Myometrial cell (primary cell): Measurements from ENCODE around the gene BEST1. TPM values are rescaled to one million over a fixed set of nuclear protein-coding genes. Genes with fewer than 3 reads are reported as not detected.

Source experiments
- total RNA-seq: library from RNA; depleted of rRNA; stranded (reverse); fragments of >200 nt; gene quantifications from 2 replicates; pipeline ENCODE4 v1.2.3, GENCODE V29; 2015

The BEST1 gene
- total RNA-seq, result 2.3 and 2.6 TPM in 2 replicates

GRCh38 chr11:61950035-61950547 is at the start of gene BEST1:
Gene BEST1, plus strand, starts transcription at chr11:61950351. Its CDS starts 1,456 bp downstream, at chr11:61951807.

DNA sequence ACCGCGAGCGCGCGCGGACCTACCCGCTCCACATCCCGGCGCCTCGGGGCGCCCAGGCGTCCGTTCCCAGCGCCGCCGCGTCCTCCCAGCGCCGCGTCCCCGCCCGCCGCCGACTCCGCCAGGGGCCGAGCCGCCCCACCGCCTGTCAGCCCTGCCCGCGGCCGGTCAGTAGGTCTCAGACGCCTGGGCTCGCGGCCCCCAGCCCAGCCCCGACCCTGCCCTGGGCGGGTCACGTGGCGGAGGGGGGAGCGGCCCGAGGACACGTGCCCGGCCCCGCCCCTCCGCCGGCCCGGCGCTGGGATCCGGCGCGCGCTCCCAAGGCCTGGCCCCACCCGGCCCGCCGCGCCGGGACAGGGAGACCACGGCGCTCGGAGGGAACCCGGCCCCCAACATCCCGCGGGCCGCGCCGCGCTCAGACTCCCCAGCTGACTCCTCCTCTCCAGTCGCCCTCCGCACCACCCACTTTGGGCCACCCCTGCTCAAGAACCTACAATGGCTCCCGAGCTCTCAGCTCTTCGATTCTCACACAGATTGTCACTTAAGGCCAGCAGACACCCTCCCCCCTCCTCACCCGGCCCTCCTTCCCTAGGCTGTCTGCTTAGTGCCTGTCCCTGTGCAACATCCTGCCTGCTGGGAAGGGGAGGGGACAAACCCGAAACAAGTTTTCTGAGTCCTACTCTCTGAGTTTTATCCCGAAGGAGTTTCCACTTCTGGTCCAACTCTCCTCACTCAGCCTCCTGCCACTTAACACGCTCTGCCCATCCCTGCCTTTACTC is 32.6 kb upstream of the BEST1 start, which contains the start of gene RAB3IL1:
Gene RAB3IL1, minus strand, starts transcription at position 233 of the 776 bp plus-strand sequence. Its CDS starts 199 bp downstream, at position 34.

DNA sequence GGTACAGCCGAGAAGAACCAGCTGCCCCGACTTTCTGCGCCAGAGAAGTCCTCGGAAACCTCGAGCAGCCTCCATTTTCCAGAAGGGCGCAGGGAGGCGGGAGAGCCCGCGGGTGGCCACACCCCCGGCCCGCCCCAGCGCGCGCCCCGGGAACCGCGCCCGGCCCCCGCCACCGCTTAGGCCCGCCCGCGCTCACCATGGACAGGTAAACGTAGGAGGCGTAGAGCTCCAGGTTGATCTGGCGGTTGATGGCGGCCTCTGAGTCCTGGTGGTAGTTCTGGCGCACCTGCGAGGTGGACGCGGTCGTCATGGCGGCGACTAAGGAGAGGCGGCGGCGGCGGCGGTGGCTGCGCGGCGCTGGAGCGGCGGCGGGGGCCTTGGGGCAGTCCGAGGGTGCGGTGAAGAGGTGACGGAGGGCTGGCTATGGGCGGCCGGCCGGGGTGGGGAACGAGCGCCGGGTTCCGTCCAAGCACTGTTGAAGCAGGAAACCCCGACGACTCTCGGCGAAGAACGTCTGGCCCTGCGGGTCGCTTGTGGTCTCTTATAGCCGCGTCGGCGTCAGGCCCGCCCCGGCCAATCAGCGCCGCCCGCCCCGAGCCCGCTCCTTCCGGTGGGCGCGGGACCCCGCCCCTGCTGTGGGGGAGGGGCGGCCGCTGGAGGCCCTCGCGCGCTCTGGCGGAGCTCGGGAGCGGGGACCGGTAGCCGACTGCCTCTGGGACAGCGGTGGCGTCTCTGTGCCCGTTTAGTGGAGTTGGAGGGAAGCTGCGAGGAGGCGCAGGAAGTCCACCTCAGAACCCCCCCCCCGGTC is 17.2 kb downstream of the BEST1 start, which contains the start of gene FTH1:
Gene FTH1, minus strand, starts transcription at position 519 of the 808 bp plus-strand sequence. Its CDS starts 209 bp downstream, at position 310.

Other genes starting within 250 kb of the BEST1 start
- 2.6 and 2.8 TPM in 2 replicates for gene MYRF, start 197.7 kb upstream of the BEST1 start, total RNA-seq
- 86.8 and 101 TPM in 2 replicates for gene TMEM258, start 157.8 kb upstream of the BEST1 start, total RNA-seq
- 24.8 and 30.8 TPM in 2 replicates for gene FEN1, start 157.4 kb upstream of the BEST1 start, total RNA-seq
- 201 and 205 TPM in 2 replicates for gene FADS1, start 133.3 kb upstream of the BEST1 start, total RNA-seq
- gene FADS2, start 122.1 kb upstream of the BEST1 start, total RNA-seq, result 975 and 1,052 TPM in 2 replicates
- gene FADS3, start 58.8 kb upstream of the BEST1 start, total RNA-seq, result 65.9 and 88.8 TPM in 2 replicates
- gene RAB3IL1, start 32.8 kb upstream of the BEST1 start, total RNA-seq, result 0.29 and 2.3 TPM in 2 replicates
- 308 and 402 TPM in 2 replicates for gene FTH1, start 17.3 kb downstream of the BEST1 start, total RNA-seq
- 20.7 and 27.1 TPM in 2 replicates for gene INCENP, start 173.7 kb downstream of the BEST1 start, total RNA-seq
- not detected in 2 replicates for gene SCGB1D1, start 239.9 kb downstream of the BEST1 start, total RNA-seq